ENCODE results near the gene TTC32.
"Not testable (repeated sequence)": the region's sequence is repeated elsewhere in the genome, so short reads cannot be mapped to it uniquely, and the experiment has no call there.

The TTC32 gene

DNA sequence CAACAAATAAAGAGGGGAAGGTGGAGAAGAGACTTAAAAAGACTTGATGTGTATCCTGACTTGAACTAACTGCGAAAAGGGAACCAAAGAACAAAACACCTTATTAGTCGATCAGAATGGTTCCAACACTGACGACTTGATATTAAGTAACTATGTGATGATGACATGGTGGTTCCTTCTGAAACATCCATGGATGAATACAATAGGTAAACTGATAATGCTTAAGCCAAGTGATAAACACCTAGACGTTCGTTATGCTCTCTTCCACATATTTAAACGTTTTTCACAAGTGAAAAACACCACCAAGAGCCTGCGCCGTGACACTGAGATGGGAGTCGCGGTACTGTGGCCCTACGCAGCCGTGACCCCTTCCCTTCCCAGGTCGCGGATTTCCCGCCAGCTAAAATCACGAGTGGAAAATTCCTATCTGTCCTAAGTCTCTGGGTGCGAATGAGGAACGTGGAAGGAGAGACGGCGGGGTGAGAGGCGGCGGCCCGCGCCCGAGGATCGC, 797 bp downstream of the TTC32 start:
- peak; percentile 39 for DNase-seq
- in situ Hi-C loops (cut with MboI; ENCODE audit: low pct_unique_long_range_greater_than_20kb, low sequenced_read_pairs): no loop called here

DNA sequence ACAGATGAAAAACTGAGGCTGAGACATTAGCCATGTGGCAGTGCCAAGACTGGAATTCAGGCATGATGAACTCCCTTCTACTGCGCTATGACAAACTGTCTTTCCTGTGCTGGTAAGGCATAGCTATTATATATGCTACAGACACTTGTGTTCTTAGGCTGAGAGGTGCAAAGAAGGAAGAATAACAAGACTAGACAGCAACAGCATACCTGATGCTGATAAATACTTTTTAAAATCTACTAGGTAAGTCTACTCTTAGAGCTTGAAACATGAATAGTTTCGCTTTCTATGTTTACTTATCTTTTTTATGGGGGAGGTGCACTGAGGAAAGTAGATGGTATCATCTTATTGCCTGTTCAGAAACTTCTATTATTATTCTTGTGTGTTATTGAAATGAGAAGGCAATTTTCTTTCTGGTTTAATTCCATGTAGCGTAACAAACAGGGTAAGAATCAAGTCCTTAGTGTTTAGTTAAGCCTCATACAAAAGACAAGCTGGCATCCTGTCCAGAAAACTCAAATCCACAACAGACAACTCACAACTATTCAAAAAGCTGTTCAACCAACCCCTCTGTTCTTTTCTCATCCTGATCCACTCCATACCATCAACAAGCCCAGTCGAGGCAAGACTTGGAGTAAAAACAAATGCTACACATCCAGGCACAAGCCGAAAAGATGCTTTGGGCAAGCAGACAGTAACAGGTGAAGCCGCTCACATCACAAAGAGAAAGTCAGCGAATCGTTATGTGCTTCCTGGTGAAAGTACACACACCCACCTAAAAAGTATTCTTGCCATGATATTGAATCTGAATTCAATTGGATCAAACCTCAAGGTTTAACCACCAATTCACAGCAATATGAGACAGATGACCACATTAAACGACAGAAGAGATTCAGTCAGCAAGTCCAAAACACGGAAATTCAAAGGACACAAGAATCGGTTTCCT, 1.5 kb downstream of the TTC32 start:
- DNase-seq: peak; percentile 35
- in situ Hi-C loops (cut with MboI; ENCODE audit: low pct_unique_long_range_greater_than_20kb, low sequenced_read_pairs): no loop called here

DNA sequence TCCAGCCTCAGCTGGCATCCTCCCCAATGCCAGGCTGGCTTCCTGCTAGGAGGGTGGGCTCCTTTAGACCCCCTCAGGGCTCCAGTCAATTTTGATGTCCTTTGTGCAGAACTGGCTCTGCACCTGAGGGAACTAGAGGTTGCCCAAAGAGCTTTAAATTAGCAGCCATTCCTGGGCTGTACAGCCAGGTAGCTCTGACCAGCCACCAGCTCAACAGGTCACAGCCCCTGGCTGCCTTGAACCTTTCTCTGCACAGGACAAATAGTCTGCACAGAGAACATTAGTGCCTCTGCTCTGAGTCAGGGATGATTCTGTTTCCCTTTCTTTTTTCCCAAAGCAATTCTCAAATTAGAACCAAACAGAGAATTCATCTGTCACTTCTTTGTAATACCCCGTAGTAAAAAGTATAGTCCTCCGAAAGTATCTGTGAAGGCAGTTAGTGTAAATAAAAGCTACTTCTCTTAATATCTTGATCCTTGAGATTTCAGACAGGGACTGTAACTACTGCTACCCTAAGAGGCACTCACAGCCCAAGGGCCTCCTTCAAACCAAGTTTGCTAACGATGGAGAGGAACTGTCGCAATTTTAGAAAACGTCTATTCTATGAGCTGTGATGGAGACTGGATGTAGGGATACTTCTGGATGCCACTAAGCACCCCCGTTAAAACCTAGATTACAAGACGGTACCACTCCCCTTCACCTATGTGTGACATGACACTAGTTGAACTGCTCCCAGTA, 3.0 kb downstream of the TTC32 start:
- no peak for DNase-seq
- in situ Hi-C loops (cut with MboI; ENCODE audit: low pct_unique_long_range_greater_than_20kb, low sequenced_read_pairs): no loop called here

DNA sequence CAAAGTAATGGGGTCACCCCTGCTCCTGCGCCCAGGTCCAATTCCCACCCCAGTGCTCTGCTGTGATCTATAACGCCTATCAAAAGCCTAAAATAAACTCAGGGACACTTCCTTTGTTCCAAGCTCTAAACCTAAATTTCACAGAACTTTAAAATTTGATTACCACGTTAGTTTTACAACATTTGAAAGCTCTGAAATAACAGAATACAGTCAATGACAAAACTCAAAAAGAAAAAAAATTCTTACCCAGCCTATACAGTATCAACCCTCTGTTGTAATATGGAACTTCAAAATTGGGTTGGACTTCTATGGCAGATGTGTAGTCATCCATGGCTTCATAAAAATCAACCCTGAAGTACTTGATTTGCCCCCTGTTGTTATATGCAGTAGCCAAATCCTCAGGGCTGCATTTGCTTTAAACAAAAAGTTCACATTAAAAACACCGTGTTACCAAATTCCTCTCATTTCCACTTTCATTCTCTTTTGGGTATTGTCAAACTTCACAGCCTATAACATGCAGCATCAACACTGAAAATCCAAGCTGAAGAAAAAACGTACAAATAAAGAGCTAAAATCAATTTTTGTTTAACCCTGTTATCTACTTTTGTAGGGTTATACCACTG, 4.0 kb downstream of the TTC32 start:
- no peak for DNase-seq
- in situ Hi-C loops (cut with MboI; ENCODE audit: low pct_unique_long_range_greater_than_20kb, low sequenced_read_pairs): no loop called here

DNA sequence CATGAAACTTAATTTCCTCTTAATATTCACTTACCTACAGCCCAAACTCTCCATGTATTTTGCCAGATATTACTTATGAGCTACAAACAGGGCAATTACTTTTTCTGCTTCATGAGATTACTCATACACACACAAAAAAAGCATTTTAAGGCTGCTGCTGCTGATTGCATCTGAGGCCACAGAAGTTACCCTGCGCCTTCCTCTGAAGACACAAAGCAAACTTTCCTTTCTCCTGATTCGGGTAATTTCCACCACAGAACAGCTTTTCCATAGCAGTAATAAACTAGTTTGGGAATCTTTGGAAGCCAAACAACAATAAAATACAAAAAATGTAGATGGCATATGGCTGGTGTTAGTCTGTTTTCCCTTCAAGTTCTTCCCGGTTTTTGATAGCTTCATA, 6.2 kb downstream of the TTC32 start:
- in situ Hi-C loops (cut with MboI; ENCODE audit: low pct_unique_long_range_greater_than_20kb, low sequenced_read_pairs): no loop called here
- no peak for DNase-seq

DNA sequence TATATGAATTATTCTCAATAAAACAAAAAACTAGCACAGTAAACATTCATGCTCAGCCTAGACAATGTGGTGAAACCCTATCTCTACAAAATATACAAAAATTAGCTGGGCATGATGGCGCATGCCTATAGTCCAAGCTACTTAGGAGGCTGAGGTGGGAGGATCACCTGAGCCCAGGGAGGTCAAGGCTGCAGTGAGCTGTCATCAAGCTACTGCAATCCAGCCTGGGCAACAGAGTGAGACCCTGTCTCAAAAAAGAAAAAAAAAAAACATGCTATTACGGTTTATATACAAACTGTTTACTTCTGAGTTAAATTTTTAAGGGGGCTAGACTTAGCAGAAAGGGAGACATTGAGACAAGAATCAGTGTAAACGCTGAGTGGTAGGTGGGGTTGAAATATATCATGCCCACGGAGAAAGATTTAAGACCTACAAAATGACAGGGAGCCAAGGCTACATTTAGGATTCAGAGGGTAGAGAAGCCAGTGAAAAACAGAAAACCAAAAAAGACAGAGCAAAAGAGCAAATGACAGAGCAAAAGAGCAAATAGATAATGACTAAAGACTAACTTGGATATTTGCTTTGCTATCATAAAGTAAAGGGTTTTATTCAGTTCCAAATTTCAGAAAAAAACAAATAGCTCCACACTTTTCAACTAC, 7.5 kb downstream of the TTC32 start:
- no peak for DNase-seq
- in situ Hi-C loops (cut with MboI; ENCODE audit: low pct_unique_long_range_greater_than_20kb, low sequenced_read_pairs): no loop called here

DNA sequence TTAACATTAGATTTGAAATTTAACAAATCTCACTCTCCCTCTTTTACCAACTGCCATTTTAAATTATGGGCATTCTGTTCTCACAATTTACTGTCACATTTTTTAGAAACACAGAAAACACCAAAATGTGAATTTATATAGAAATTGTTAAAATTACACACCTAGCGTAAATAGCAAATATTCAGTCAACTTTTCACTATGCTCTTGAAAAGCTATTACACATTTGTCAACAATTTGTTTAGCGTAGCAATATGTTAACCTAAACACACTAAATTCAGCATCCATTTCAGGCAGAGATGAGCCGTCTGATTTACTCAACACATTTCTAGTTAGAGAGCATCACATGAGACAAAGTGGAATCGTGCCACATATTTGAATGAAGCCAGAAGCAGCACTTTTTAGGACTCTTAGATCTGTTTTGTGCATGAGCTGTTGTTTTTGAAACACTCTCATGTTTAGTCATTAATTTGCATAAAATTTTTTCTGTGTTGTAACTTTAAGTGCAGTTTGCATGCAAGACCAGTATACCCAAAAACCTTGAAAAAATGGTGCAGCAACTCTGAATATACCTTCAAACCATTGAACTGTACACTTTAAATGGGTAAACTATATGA, 8.2 kb downstream of the TTC32 start:
- no peak for DNase-seq
- in situ Hi-C loops (cut with MboI; ENCODE audit: low pct_unique_long_range_greater_than_20kb, low sequenced_read_pairs): no loop called here

DNA sequence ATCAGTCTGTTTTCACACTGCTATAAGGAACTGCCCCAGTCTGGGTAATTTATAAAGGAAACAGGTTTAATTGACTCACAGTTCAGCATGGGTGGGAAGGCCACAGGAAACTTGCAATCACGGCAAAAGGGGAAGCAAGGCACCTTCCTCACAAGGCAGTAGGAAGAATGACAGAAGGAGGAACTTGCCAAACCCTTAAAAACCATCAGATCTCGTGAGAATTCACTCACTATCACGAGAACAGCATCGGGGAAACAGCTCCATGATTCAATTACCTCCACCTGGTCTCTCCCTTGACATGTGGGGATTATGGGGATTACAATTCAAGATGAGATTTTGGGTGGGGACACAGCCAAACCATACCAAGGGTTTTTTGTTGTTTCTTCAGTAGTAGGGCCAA, 9.8 kb downstream of the TTC32 start:
- in situ Hi-C loops (cut with MboI; ENCODE audit: low pct_unique_long_range_greater_than_20kb, low sequenced_read_pairs): not testable (repeated sequence)
- peak; percentile 94 for DNase-seq

DNA sequence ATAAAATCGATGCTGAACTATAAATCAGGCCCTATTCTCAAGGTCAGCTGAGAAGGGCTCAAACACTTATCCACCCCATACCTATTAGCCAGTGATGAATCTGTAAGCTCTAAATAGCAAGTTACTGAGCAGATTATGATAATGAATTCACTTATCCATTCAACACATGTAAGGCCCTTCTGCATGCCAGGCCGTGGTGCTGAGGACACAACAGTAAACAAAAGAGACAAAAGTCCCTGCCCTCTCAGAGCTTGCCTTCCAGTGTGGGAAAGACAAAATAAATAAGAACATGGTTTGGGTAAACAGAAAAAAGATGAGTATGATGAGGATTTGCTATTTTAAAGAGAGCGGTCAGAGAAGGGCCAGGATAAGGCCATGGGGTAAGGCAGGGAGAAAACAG, 11.7 kb downstream of the TTC32 start:
- DNase-seq: no peak

DNA sequence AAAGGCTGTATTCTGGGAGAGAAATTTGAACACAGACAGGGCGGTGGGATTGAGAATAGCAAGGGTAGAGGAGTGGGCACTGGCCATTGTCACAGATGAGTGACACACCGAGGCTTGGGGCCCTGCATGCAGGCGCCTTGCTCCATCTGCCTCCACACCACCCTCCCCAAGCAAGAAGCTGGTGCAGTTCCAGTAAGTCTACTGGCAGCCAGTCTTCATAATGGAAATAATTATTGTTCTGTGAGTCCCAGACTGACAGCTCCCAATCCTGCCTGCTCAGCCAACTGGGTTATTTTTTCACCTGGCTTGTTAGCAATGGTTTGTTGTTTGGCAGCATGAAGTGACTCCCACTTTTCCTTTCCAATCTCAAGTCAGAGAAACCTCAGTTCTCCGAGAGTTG, 13.0 kb downstream of the TTC32 start:
- in situ Hi-C loops (cut with MboI; ENCODE audit: low pct_unique_long_range_greater_than_20kb, low sequenced_read_pairs): no loop called here
- no peak for DNase-seq

More for the DNA sequence above, 11.7 kb downstream of the TTC32 start:
- in situ Hi-C loops (cut with MboI; ENCODE audit: low pct_unique_long_range_greater_than_20kb, low sequenced_read_pairs): no loop called here

DNA sequence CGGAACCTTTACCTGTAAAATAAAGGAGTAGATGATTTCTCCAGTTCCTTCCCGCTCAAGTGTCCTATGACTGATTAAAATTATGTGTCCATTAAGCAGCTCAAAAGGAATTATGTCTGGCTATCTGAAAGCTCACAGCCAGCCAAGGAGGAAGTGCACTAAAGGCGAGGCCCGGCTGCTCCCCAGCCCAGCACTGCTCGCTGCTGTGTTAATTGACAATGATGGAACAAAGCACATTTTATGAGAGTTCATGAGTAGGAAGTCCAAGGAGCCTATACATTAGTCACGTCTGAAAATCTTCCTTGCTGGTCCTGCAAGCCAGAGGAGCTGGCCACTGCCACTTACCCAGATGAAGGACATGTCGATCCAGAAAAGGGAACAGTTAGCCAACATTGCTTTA, 14.3 kb downstream of the TTC32 start:
- peak; percentile 40 for DNase-seq
- in situ Hi-C loops (cut with MboI; ENCODE audit: low pct_unique_long_range_greater_than_20kb, low sequenced_read_pairs): no loop called here

DNA sequence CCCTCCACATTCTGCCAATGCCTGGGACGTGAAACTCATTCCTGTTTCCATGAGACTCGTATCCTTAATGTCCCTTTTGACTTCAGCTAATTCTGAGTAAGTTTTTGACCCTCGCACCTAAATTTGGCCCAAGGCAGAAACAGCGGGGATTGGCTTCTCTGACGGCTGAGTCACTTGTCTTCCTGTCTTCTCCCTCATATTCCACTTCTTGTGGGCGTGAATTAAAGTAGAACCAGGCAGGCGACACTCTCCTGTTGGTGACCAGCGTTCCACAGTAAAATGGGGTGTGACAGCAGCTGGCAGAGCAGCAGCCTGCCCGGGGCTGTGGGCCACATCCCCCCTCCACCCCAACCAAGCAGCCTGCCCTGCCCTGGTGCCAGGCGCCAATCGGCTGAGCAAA, 15.5 kb downstream of the TTC32 start:
- in situ Hi-C loops (cut with MboI; ENCODE audit: low pct_unique_long_range_greater_than_20kb, low sequenced_read_pairs): no loop called here
- DNase-seq: no peak

DNA sequence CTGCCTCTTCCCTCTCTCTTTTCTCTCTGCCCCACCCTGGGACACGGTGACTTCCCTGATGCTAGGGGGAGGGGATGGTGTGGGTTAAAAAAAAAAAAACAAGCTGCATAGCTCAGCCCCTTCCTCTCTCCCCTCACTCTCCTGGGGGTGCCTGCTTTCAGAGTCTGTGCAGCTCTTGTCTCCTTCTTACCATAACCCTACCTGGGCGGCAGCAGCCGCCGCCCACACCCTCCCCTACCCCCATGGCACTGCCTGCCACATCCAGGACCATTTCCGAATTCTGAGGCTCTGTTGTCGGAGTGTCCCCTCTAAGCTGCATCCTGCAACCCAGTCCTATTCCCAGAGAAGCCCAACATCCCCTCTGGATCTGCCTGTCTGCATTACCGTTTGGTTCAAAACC, 16.0 kb downstream of the TTC32 start:
- no peak for DNase-seq
- in situ Hi-C loops (cut with MboI; ENCODE audit: low pct_unique_long_range_greater_than_20kb, low sequenced_read_pairs): no loop called here

DNA sequence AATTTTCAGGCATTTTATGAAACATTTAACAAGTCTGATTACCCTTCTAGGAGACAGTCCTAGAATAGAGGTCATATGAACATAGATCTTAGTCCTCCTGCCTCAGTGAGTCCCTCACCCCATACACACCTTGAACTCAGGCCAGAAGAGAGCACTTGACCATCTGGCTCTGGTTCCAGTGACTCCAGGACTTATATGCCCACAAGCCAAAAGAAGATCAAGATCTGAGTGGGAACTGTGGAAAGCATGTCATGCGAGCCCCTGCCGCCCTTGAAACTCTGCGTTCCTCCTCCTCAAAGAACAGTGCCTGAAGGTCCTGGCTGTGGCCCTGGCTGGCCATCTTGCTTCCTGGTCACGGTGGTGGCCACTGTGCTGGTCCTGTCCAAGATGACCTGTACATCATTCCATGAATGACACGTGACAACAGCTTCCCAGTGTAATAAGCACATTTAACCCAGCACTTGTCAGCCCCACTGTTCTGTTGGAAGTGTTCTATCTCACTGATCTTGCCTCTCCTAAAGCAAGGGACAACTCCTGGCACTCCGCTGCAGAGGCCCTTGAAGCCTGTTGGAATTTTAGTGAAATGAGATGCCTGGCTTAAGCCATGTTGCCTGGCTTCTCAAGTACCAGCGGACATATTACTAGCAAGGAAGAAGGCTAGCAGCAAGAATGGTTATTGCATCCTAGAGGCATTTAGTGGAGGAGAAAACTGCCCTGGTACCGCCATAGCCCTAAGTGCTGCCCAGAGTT, 17.6 kb downstream of the TTC32 start:
- DNase-seq: no peak
- in situ Hi-C loops (cut with MboI; ENCODE audit: low pct_unique_long_range_greater_than_20kb, low sequenced_read_pairs): no loop called here

DNA sequence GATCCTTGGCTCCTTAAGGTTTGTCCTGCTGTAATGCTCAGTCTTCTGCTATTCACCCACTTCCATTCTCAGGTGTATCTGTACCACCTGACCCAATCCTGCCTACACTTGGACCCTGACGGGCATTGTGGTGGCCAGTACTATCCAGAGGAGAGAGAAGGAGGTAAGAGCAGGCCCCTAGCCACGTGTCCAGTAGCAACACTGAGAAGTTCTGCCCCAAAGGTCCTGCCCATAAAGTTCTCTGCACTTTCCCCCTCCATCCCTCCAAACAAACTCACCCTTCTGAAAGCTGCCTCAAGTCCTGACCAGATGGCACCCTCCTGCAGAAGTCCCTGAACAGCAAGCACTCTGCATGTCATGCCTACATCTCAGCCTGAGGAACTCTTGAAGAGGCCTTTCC, 18.3 kb downstream of the TTC32 start:
- no peak for DNase-seq
- in situ Hi-C loops (cut with MboI; ENCODE audit: low pct_unique_long_range_greater_than_20kb, low sequenced_read_pairs): no loop called here

DNA sequence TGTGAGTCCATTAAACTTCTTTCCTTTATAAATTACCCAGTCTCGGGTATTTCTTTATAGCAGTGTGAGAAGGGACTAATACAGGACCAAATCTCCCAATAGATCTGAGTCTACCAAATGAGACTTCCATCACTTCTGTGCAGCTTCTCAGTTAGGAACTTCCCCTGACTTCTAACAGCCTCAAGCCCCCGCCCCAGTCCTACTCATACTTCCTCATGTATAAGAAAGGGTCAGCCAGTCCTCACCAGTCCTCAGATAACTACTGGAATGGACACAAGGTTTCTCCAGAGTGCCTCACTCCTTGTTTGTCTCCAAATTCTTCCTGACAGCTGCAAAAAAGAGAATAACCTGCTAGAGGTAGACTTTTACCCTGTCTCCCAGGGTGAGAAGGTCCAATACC, 19.5 kb downstream of the TTC32 start:
- in situ Hi-C loops (cut with MboI; ENCODE audit: low pct_unique_long_range_greater_than_20kb, low sequenced_read_pairs): no loop called here
- no peak for DNase-seq

DNA sequence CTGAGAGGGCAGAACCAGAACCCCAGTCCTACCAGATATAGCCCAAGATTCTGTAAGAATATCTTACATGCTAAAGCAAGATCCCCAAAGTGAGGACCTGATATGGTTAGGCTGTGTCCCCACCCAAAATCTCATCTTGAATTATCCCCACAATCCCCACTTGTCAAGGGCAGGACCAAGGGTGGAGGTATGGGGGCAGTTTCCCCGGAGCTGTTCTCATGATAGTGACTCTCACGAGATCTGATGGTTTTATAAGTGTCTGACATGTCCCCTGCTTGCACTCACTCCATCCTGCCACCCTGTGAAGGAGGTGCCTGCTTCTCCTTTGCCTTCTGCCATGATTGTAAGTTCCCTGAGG, 19.9 kb downstream of the TTC32 start:
- in situ Hi-C loops (cut with MboI; ENCODE audit: low pct_unique_long_range_greater_than_20kb, low sequenced_read_pairs): no loop called here
- DNase-seq: no peak

DNA sequence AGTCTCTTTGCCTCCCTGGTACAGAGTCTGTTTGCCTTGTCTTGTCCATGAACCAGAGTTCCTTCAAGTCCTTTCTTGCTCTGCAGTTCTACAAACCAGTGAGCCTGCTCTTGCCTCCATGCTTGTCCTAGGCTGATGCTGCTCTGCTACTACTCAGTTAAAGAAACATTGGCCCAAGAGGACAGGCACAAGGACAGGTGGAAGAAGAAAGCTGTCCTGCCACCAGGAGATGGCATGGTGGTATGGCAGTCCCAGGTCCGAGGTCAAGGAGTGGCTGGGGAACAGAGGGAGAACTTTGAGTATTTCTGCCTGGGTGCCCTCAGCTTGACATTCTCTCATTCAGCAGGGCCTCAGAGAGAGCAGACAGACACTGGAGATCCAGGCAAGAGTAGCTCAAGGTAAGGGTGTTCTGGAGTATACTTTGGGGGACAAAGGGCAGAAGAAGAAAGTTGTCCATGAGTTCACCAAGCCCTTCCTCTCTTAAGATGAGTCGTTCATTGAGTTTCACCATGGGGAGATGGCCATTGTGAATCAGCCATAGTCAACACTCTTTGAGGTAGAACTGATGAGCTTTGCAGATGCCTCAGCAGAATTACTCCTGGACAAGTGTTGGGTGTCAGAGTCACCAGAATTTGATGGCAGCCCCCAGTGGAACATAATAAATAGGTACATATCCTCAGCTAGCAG, 20.4 kb downstream of the TTC32 start:
- DNase-seq: no peak
- in situ Hi-C loops (cut with MboI; ENCODE audit: low pct_unique_long_range_greater_than_20kb, low sequenced_read_pairs): no loop called here
